ENCODE measurements around the gene RPL36.

GRCh38 chr19:5681391-5682106, 8.5 kb upstream of the RPL36 start:
- TF ChIP-seq CTCF (IDR thresholded peaks at IDR 0.05; ENCODE audit: insufficient read depth, low read depth, low read length) (no peak), EZH2 (IDR thresholded peaks at IDR 0.05; ENCODE audit: insufficient read depth, low read length) (no peak)
